Activated CD8-positive, alpha-beta memory T cell treated with anti-CD3 and anti-CD28 coated beads, Interleukin-2, amount 10 ng/mL, durations not matched to agents 7 days and 5 days (primary cell): Measurements from ENCODE around the gene VPS26C. TPM values are rescaled to one million over a fixed set of nuclear protein-coding genes. Genes with fewer than 3 reads are reported as not detected.
"Not testable (repeated sequence)": the region's sequence is repeated elsewhere in the genome, so short reads cannot be mapped to it uniquely, and the experiment has no call there.

Source experiments
- ATAC-seq: fragments of 150-1000 bp; cut with Tn5 transposase; one replicate; pipeline ENCODE4 v1.10.0; 2021; ENCODE audit warnings: moderate library complexity
- CTCF ChIA-PET: fragments of 350-600 bp; sonication (Branson Sonifier 250); formaldehyde crosslinking; loops from one replicate; lab custom pipeline; 2021; ENCODE audit warnings: antibody characterized with exemption; lab: Charles Lee
- DNase-seq: peaks from one replicate; pipeline ENCODE4 v3.0.0-alpha.2; 2020
- H3K27ac Mint-ChIP-seq: one replicate; pipeline ENCODE4 v1.8.0; 2021; ENCODE audit warnings: mild to moderate bottlenecking, mixed read lengths
- H3K27me3 Mint-ChIP-seq: one replicate; pipeline ENCODE4 v1.8.0; 2021; ENCODE audit warnings: mixed read lengths
- H3K36me3 Mint-ChIP-seq: one replicate; pipeline ENCODE4 v1.8.0; 2021; ENCODE audit warnings: mild to moderate bottlenecking, mixed read lengths
- H3K4me1 Mint-ChIP-seq: one replicate; pipeline ENCODE4 v1.8.0; 2021; ENCODE audit warnings: mixed read lengths
- H3K4me3 Mint-ChIP-seq: one replicate; pipeline ENCODE4 v1.8.0; 2021; ENCODE audit warnings: mild to moderate bottlenecking, moderate library complexity, mixed read lengths
- H3K9me3 Mint-ChIP-seq: one replicate; pipeline ENCODE4 v1.8.0; 2022; ENCODE audit warnings: low read depth, mixed read lengths
- total RNA-seq, 2 experiments: library from RNA; stranded (reverse); gene quantifications; one replicate each; pipeline ENCODE4 v1.2.3, GENCODE V29; 2021

The VPS26C gene
- total RNA-seq = 10 to 100 TPM; 83.1 to 94.3 TPM

GRCh38 chr21:37267269-37268185 is at the start of gene VPS26C:
Gene VPS26C (minus strand): TSS chr21:37267334. CDS start chr21:37267294, 40 bp downstream.
- Mint-ChIP-seq H3K4me3 (peak within 1 kb of the TSS; percentile 88), H3K27me3 (no peaks in the 10 kb centered on the region), H3K4me1 (peaks cover 41% of the 10 kb centered on the region), H3K27ac (peak within 1 kb of the TSS; percentile 98), H3K36me3 (peaks cover 21% of the 10 kb centered on the region), H3K9me3 (no peaks in the 10 kb centered on the region)
- DNase-seq (peak; percentile 100), ATAC-seq (peak; percentile 93)
- CTCF ChIA-PET = interaction anchor here (1.0 to 2.8 kb wide), 9 partner anchors 9 to 296 kb away, joined by 3 to 15 read pairs (median 4); no protein-coding TSS in a partner anchor

GRCh38 chr21:37316072-37316471 is 48.9 kb upstream of the VPS26C start:
- DNase-seq, H3K9me3 Mint-ChIP-seq, H3K36me3 Mint-ChIP-seq, CTCF ChIA-PET, H3K27ac Mint-ChIP-seq, H3K4me1 Mint-ChIP-seq, H3K4me3 Mint-ChIP-seq, ATAC-seq: not testable (repeated sequence)
- peaks cover 16% of the 10 kb centered on the region for H3K27me3 Mint-ChIP-seq

GRCh38 chr21:37300114-37300751 is 33.1 kb upstream of the VPS26C start:
- H3K27me3 Mint-ChIP-seq = peaks cover 7% of the 10 kb centered on the region
- no peaks in the 10 kb centered on the region for H3K4me1 Mint-ChIP-seq
- no peak overlapping the region for H3K4me3 Mint-ChIP-seq
- no peak for DNase-seq
- CTCF ChIA-PET = no interaction called here
- no peak for ATAC-seq
- no peaks in the 10 kb centered on the region for H3K9me3 Mint-ChIP-seq
- H3K36me3 Mint-ChIP-seq = no peaks in the 10 kb centered on the region
- no peak overlapping the region for H3K27ac Mint-ChIP-seq

GRCh38 chr21:37297364-37297763 is 30.2 kb upstream of the VPS26C start:
- DNase-seq (no peak), ATAC-seq (no peak)
- no peaks in the 10 kb centered on the region for H3K36me3 Mint-ChIP-seq
- H3K27ac Mint-ChIP-seq = no peak overlapping the region
- no peaks in the 10 kb centered on the region for H3K9me3 Mint-ChIP-seq
- no peak overlapping the region for H3K4me3 Mint-ChIP-seq
- no peaks in the 10 kb centered on the region for H3K4me1 Mint-ChIP-seq
- peaks cover 28% of the 10 kb centered on the region for H3K27me3 Mint-ChIP-seq
- CTCF ChIA-PET = no interaction called here

GRCh38 chr21:37294679-37295078 is 27.5 kb upstream of the VPS26C start:
- Mint-ChIP-seq H3K36me3 (no peaks in the 10 kb centered on the region), H3K27ac (no peak overlapping the region), H3K4me3 (no peak overlapping the region), H3K4me1 (no peaks in the 10 kb centered on the region), H3K27me3 (peaks cover 28% of the 10 kb centered on the region), H3K9me3 (no peaks in the 10 kb centered on the region)
- DNase-seq (no peak), ATAC-seq (no peak)
- CTCF ChIA-PET = no interaction called here

- DNase-seq (no peak), ATAC-seq (no peak)
- no peaks in the 10 kb centered on the region for H3K4me1 Mint-ChIP-seq
- H3K9me3 Mint-ChIP-seq = no peaks in the 10 kb centered on the region
- H3K4me3 Mint-ChIP-seq = no peak overlapping the region
- no peak overlapping the region for H3K27ac Mint-ChIP-seq
- peaks cover 26% of the 10 kb centered on the region for H3K27me3 Mint-ChIP-seq
- CTCF ChIA-PET = no interaction called here
- H3K36me3 Mint-ChIP-seq = no peaks in the 10 kb centered on the region
These were observed 25.8 kb upstream of the VPS26C start for GRCh38 chr21:37292941-37293340.

GRCh38 chr21:37292041-37292440 is 24.9 kb upstream of the VPS26C start:
- CTCF ChIA-PET = no interaction called here

GRCh38 chr21:37283191-37283710 is 16.1 kb upstream of the VPS26C start:
- H3K27me3 Mint-ChIP-seq, DNase-seq, H3K4me1 Mint-ChIP-seq, CTCF ChIA-PET, H3K4me3 Mint-ChIP-seq, H3K9me3 Mint-ChIP-seq, H3K27ac Mint-ChIP-seq, H3K36me3 Mint-ChIP-seq, ATAC-seq: not testable (repeated sequence)

More at GRCh38 chr21:37292041-37292440, 24.9 kb upstream of the VPS26C start:
- no peaks in the 10 kb centered on the region for H3K4me1 Mint-ChIP-seq
- no peak for ATAC-seq
- no peak overlapping the region for H3K4me3 Mint-ChIP-seq
- H3K27ac Mint-ChIP-seq = no peak overlapping the region
- DNase-seq = no peak
- no peaks in the 10 kb centered on the region for H3K9me3 Mint-ChIP-seq
- peaks cover 26% of the 10 kb centered on the region for H3K27me3 Mint-ChIP-seq
- no peaks in the 10 kb centered on the region for H3K36me3 Mint-ChIP-seq

- H3K36me3 Mint-ChIP-seq, H3K27me3 Mint-ChIP-seq, H3K9me3 Mint-ChIP-seq, CTCF ChIA-PET, H3K4me1 Mint-ChIP-seq, H3K27ac Mint-ChIP-seq, DNase-seq, ATAC-seq: not testable (repeated sequence)
- H3K4me3 Mint-ChIP-seq = peak overlapping the region; percentile 48
These were observed 15.5 kb upstream of the VPS26C start for GRCh38 chr21:37282602-37283001.

- H3K27me3 Mint-ChIP-seq = no peaks in the 10 kb centered on the region
- peak overlapping the region; percentile 3 for H3K27ac Mint-ChIP-seq
- CTCF ChIA-PET = no interaction called here
- no peaks in the 10 kb centered on the region for H3K4me1 Mint-ChIP-seq
- peak overlapping the region; percentile 48 for H3K4me3 Mint-ChIP-seq
- peaks cover 5% of the 10 kb centered on the region for H3K9me3 Mint-ChIP-seq
- DNase-seq (no peak), ATAC-seq (peak; percentile 39)
- H3K36me3 Mint-ChIP-seq = no peaks in the 10 kb centered on the region
These were observed 14.9 kb upstream of the VPS26C start for GRCh38 chr21:37281993-37282392.

- no peaks in the 10 kb centered on the region for H3K4me1 Mint-ChIP-seq
- peaks cover 5% of the 10 kb centered on the region for H3K9me3 Mint-ChIP-seq
- CTCF ChIA-PET = no interaction called here
- no peaks in the 10 kb centered on the region for H3K36me3 Mint-ChIP-seq
- H3K4me3 Mint-ChIP-seq = no peak overlapping the region
- H3K27me3 Mint-ChIP-seq = no peaks in the 10 kb centered on the region
- ATAC-seq (no peak), DNase-seq (no peak)
- H3K27ac Mint-ChIP-seq = no peak overlapping the region
These were observed 14.4 kb upstream of the VPS26C start for GRCh38 chr21:37281579-37281978.

- H3K27ac Mint-ChIP-seq, CTCF ChIA-PET, ATAC-seq: not testable (repeated sequence)
These were observed 12.1 kb upstream of the VPS26C start for GRCh38 chr21:37279271-37279670.

GRCh38 chr21:37278199-37278598 is 11.1 kb upstream of the VPS26C start:
- H3K36me3 Mint-ChIP-seq = no peaks in the 10 kb centered on the region
- peaks cover 2% of the 10 kb centered on the region for H3K27me3 Mint-ChIP-seq
- no peak for DNase-seq
- H3K9me3 Mint-ChIP-seq = peaks cover 5% of the 10 kb centered on the region
- no peak for ATAC-seq
- CTCF ChIA-PET = no interaction called here
- no peak overlapping the region for H3K4me3 Mint-ChIP-seq
- no peak overlapping the region for H3K27ac Mint-ChIP-seq
- peaks cover 5% of the 10 kb centered on the region for H3K4me1 Mint-ChIP-seq

More at GRCh38 chr21:37279271-37279670, 12.1 kb upstream of the VPS26C start:
- DNase-seq, H3K9me3 Mint-ChIP-seq, H3K4me1 Mint-ChIP-seq, H3K4me3 Mint-ChIP-seq, H3K36me3 Mint-ChIP-seq, H3K27me3 Mint-ChIP-seq: not testable (repeated sequence)
